Kidney glomerular epithelial cell (primary cell): ENCODE results near the gene FTO.

ENCODE experiments used
- DNase-seq: peaks from one replicate; lab custom pipeline; 2025; lab: John Stamatoyannopoulos, UW

Gene FTO

GRCh38 chr16:53755026-53755910 lies 51.3 kb downstream of the FTO start:
- DNase-seq: peak; percentile 69

- DNase-seq: peak; percentile 75
These were observed 52.5 kb downstream of the FTO start for GRCh38 chr16:53756275-53756996.

GRCh38 chr16:53757971-53758609 lies 54.1 kb downstream of the FTO start:
- no peak for DNase-seq

GRCh38 chr16:53761962-53762703 lies 58.2 kb downstream of the FTO start:
- DNase-seq: peak; percentile 40

- DNase-seq: no peak
These were observed 62.5 kb downstream of the FTO start for GRCh38 chr16:53766304-53767016.

GRCh38 chr16:53768167-53768566 lies 64.2 kb downstream of the FTO start:
- no peak for DNase-seq

GRCh38 chr16:53768593-53768992 lies 64.6 kb downstream of the FTO start:
- peak; percentile 79 for DNase-seq

- DNase-seq: no peak
These were observed 65.2 kb downstream of the FTO start for GRCh38 chr16:53769185-53769584.

- no peak for DNase-seq
These were observed 65.8 kb downstream of the FTO start for GRCh38 chr16:53769787-53770186.

GRCh38 chr16:53770641-53771040 lies 66.7 kb downstream of the FTO start:
- no peak for DNase-seq

GRCh38 chr16:53771655-53772497 lies 67.9 kb downstream of the FTO start:
- no peak for DNase-seq

- peak; percentile 96 for DNase-seq
These were observed 69.3 kb downstream of the FTO start for GRCh38 chr16:53773150-53773846.

- no peak for DNase-seq
These were observed 69.9 kb downstream of the FTO start for GRCh38 chr16:53773881-53774280.

GRCh38 chr16:53775106-53775820 lies 71.3 kb downstream of the FTO start:
- DNase-seq: no peak

GRCh38 chr16:53775821-53776431 lies 72.0 kb downstream of the FTO start:
- DNase-seq: peak; percentile 85

- DNase-seq: no peak
These were observed 75.2 kb downstream of the FTO start for GRCh38 chr16:53779186-53779585.

- DNase-seq: no peak
These were observed 76.1 kb downstream of the FTO start for GRCh38 chr16:53780051-53780450.

- no peak for DNase-seq
These were observed 77.2 kb downstream of the FTO start for GRCh38 chr16:53781023-53781605.
